HepG2 (cell line): Measurements from ENCODE around the gene PLCB2. TPM values are rescaled to one million over a fixed set of nuclear protein-coding genes. Genes with fewer than 3 reads are reported as not detected.
A peak's percentile ranks its signal among the peaks of the same experiment; 100 is the strongest.

Experiments used
- CBFB ChIP-seq: sonication (generic); formaldehyde crosslinking; IDR thresholded peaks from 2 replicates; pipeline ENCODE4 v1.4.0; 2020; ENCODE audit warnings: missing genetic modification reagents
- NR2F2 ChIP-seq: IDR thresholded peaks from 2 replicates; pipeline ENCODE4 v1.6.1; 2012; ENCODE audit warnings: low read depth, inconsistent platforms, borderline replicate concordance
- POLR2AphosphoS5 ChIP-seq: IDR thresholded peaks from 2 replicates; pipeline ENCODE4 v1.6.1; 2012; ENCODE audit warnings: low read depth, low read length
- ZNF256 ChIP-seq: sonication (generic); formaldehyde crosslinking; conservative IDR thresholded peaks from 2 replicates; pipeline ENCODE4 v1.4.0; 2020; ENCODE audit warnings: missing genetic modification reagents
- ZNF737 ChIP-seq: sonication (generic); formaldehyde crosslinking; IDR thresholded peaks from 2 replicates; pipeline ENCODE4 v1.5.0; 2020; ENCODE audit warnings: missing genetic modification reagents, mild to moderate bottlenecking, borderline replicate concordance
- ZNF780A ChIP-seq: sonication (generic); formaldehyde crosslinking; IDR thresholded peaks from 2 replicates; pipeline ENCODE4 v1.8.0; 2022; ENCODE audit warnings: mild to moderate bottlenecking, missing genetic modification reagents, moderate library complexity
- polyA plus RNA-seq, 8 experiments: library from polyadenylated mRNA; depleted of rRNA in 3 of 8; stranded (reverse) in 7 of 8; unstranded in 1 of 8; fragments of >200 nt; fragmentation: Illumina TruSeq in 4 of 8; extraction: Trizol in 4 of 8; gene quantifications; 2 replicates each; pipeline versions ENCODE4 v1.2.1 to v1.2.3, GENCODE V29; 2011 to 2016; ENCODE audit warnings: low read depth in 4 of 8, missing spikeins in 1 of 8, mixed read lengths in 1 of 8; ENCODE audit not compliant: insufficient read depth in 1 of 8
- total RNA-seq, 5 experiments: library from RNA; depleted of rRNA; stranded (reverse); fragments of >200 nt; fragmentation: Illumina TruSeq; extraction: Trizol; gene quantifications; 2 replicates each; pipeline ENCODE4 v1.2.3, GENCODE V29; 2016; ENCODE audit warnings: low read depth in 1 of 5
- TF ChIP-seq, protein P1 (sequence below), 2 experiments: sonication (generic) in 1 of 2; formaldehyde crosslinking in 1 of 2; IDR thresholded peaks; 2 replicates each; pipeline versions ENCODE4 v1.5.1 to v1.6.1; 2011 to 2020; ENCODE audit warnings: borderline replicate concordance in 1 of 2, low read depth in 1 of 2, low read length in 1 of 2, mild to moderate bottlenecking in 1 of 2, missing genetic modification reagents in 1 of 2, moderate library complexity in 1 of 2
- TF ChIP-seq, protein P2 (sequence below): sonication (generic); formaldehyde crosslinking; IDR thresholded peaks from 2 replicates; pipeline ENCODE4 v1.5.1; 2020; ENCODE audit warnings: mild to moderate bottlenecking, moderate library complexity, missing genetic modification reagents

The PLCB2 gene
- total and polyA plus RNA-seq, 2 of the 13 experiments (the other 11 are each of a cell fraction or from before 2014, with no cell fraction given) = 0.11 TPM; not detected in 1

DNA sequence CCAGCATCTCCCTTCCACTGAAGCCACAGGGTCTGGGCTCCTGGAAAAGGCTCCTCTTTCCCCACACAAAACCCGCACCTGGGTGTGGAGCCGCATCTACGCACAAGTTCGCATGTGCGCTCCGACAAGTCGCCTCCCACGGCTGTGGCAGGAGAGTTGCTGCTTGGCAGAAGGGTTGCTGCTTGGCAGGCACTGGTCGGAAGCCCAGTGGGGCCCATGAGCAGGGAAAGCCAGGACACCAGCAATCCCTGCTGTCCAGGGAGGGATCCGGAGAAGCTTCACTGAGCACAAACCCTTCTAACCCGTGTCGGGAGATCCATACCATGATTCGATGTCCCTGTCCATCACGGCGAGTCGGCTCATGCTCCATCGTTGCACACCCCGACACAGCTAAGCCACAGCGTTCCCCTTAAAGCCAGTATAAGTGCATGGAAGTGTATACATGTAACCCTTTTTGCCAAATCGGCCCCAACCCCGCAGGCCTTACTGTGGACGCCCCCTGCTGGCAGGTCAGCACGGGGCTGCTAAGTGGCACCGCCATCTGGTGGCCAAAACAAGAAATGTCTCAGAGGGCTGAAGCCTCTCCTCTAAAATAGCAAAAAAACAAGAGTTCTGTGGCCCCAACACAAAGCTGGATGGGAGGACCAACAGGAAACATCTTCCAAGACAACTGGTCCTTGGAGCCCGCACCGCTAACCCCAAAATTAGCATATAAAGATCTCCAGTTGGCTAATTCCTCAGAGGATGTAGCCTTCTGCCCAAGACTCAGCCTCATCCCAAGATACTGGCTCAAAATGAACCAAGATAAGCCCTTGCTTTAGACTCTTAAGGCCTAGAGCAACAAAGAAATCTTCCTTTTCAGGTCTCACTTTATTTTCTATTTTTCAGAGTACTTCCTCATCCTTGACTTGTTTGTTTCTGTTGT lies 33.1 kb downstream of the PLCB2 start (continued):
- TF ChIP-seq ZNF780A (CRISPR knock-in tag) = no peak
- TF ChIP-seq ZNF256 (CRISPR knock-in tag) = no peak
- TF ChIP-seq, protein P1, sequence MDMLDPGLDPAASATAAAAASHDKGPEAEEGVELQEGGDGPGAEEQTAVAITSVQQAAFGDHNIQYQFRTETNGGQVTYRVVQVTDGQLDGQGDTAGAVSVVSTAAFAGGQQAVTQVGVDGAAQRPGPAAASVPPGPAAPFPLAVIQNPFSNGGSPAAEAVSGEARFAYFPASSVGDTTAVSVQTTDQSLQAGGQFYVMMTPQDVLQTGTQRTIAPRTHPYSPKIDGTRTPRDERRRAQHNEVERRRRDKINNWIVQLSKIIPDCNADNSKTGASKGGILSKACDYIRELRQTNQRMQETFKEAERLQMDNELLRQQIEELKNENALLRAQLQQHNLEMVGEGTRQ (IDR thresholded peaks at IDR 0.05; ENCODE audit: low read depth, low read length) = no peak
- TF ChIP-seq, protein P1 (CRISPR knock-in tag; IDR thresholded peaks at IDR 0.05; ENCODE audit: borderline replicate concordance) = no peak
- 0 out of 2 replicates have a peak, but pooled peaks have one; percentile 18 for TF ChIP-seq NR2F2
- TF ChIP-seq, protein P2, sequence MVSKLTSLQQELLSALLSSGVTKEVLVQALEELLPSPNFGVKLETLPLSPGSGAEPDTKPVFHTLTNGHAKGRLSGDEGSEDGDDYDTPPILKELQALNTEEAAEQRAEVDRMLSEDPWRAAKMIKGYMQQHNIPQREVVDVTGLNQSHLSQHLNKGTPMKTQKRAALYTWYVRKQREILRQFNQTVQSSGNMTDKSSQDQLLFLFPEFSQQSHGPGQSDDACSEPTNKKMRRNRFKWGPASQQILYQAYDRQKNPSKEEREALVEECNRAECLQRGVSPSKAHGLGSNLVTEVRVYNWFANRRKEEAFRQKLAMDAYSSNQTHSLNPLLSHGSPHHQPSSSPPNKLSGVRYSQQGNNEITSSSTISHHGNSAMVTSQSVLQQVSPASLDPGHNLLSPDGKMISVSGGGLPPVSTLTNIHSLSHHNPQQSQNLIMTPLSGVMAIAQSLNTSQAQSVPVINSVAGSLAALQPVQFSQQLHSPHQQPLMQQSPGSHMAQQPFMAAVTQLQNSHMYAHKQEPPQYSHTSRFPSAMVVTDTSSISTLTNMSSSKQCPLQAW = peak; percentile 59; the same call in 1 of the 2 replicates
- peak; percentile 45; the same call in 1 of the 2 replicates for TF ChIP-seq CBFB (CRISPR knock-in tag)
- TF ChIP-seq POLR2AphosphoS5 = no peak
- TF ChIP-seq ZNF737 (CRISPR knock-in tag) = no peak
